WTC11 (cell line): ENCODE measurements around the gene ISCA2. TPM values are rescaled to one million over a fixed set of nuclear protein-coding genes. Genes with fewer than 3 reads are reported as not detected.

Experiments used
- ATAC-seq: fragments of 200-7000 bp; cut with Tn5 transposase; 2 replicates; pipeline ENCODE4 v1.10.0; 2021; ENCODE audit warnings: mild to moderate bottlenecking, moderate library complexity
- CTCF ChIA-PET: fragments of 300-600 bp; sonication (Branson Sonifier 250); formaldehyde crosslinking; loops from one replicate; lab custom pipeline; 2021; ENCODE audit warnings: antibody characterized with exemption; lab: Charles Lee
- POLR2A ChIA-PET: fragments of 350-600 bp; sonication (Branson Sonifier 250); formaldehyde crosslinking; loops from one replicate; lab custom pipeline; 2021; ENCODE audit warnings: antibody characterized with exemption; lab: Charles Lee
- DNase-seq: peaks from one replicate; pipeline ENCODE4 v3.0.0; 2021; ENCODE audit warnings: low spot score
- H3K27ac Mint-ChIP-seq: 2 replicates; pipeline ENCODE4 v1.8.0; 2021; ENCODE audit warnings: mixed read lengths
- H3K27me3 Mint-ChIP-seq: 2 replicates; pipeline ENCODE4 v1.8.0; 2021; ENCODE audit warnings: low read depth, mild to moderate bottlenecking, moderate library complexity, mixed read lengths
- H3K36me3 Mint-ChIP-seq: 2 replicates; pipeline ENCODE4 v1.8.0; 2021; ENCODE audit warnings: mixed read lengths
- H3K4me1 Mint-ChIP-seq: 2 replicates; pipeline ENCODE4 v1.8.0; 2022; ENCODE audit warnings: mixed read lengths
- H3K4me3 Mint-ChIP-seq: 2 replicates; pipeline ENCODE4 v1.8.0; 2021; ENCODE audit warnings: mild to moderate bottlenecking, moderate library complexity, mixed read lengths
- H3K9me3 Mint-ChIP-seq: 2 replicates; pipeline ENCODE4 v1.8.0; 2021; ENCODE audit warnings: mixed read lengths
- CBFB ChIP-seq: sonication (generic); formaldehyde crosslinking; IDR thresholded peaks from 2 replicates; pipeline ENCODE4 v1.8.1; 2022; ENCODE audit warnings: mild to moderate bottlenecking, low read depth, missing genetic modification reagents
- GRHL2 ChIP-seq: fragments of 250-450 bp; sonication (Bioruptor Pico); IDR thresholded peaks from 2 replicates; pipeline ENCODE4 v1.8.0; 2022; ENCODE audit warnings: mild to moderate bottlenecking, moderate library complexity; ENCODE audit not compliant: insufficient replicate concordance, severe bottlenecking
- KAT7 ChIP-seq: sonication (generic); formaldehyde crosslinking; IDR thresholded peaks from 2 replicates; pipeline ENCODE4 v1.8.1; 2023; ENCODE audit warnings: missing genetic modification reagents, mild to moderate bottlenecking, borderline replicate concordance
- MXD4 ChIP-seq: fragments of 250-450 bp; sonication (Bioruptor Pico); IDR thresholded peaks from 2 replicates; pipeline ENCODE4 v1.8.0; 2021; ENCODE audit warnings: mild to moderate bottlenecking, moderate library complexity, borderline replicate concordance
- OVOL2 ChIP-seq: fragments of 250-450 bp; sonication (Bioruptor Pico); IDR thresholded peaks from 2 replicates; pipeline ENCODE4 v1.9.0; 2021; ENCODE audit warnings: mild to moderate bottlenecking, borderline replicate concordance
- PRRX2 ChIP-seq: fragments of 250-450 bp; sonication (Bioruptor Pico); IDR thresholded peaks from 2 replicates; pipeline ENCODE4 v1.8.0; 2021; ENCODE audit warnings: mild to moderate bottlenecking
- SMAD4 ChIP-seq: sonication (generic); formaldehyde crosslinking; IDR thresholded peaks from 2 replicates; pipeline ENCODE4 v1.8.0; 2022; ENCODE audit warnings: mild to moderate bottlenecking, missing genetic modification reagents
- TP53 ChIP-seq: sonication (generic); formaldehyde crosslinking; IDR thresholded peaks from 2 replicates; pipeline ENCODE4 v1.8.1; 2023; ENCODE audit warnings: mild to moderate bottlenecking, missing genetic modification reagents
- ZNF232 ChIP-seq: sonication (generic); formaldehyde crosslinking; IDR thresholded peaks from 2 replicates; pipeline ENCODE4 v1.8.0; 2022; ENCODE audit warnings: mild to moderate bottlenecking, missing genetic modification reagents
- ZNF317 ChIP-seq: sonication (generic); formaldehyde crosslinking; IDR thresholded peaks from 2 replicates; pipeline ENCODE4 v1.8.1; 2023; ENCODE audit warnings: low read depth, mild to moderate bottlenecking, moderate library complexity, missing genetic modification reagents, borderline replicate concordance
- total RNA-seq: library from RNA; stranded (reverse); gene quantifications from 3 replicates; pipeline ENCODE4 v1.2.3, GENCODE V29; 2021
- TF ChIP-seq, protein P1 (sequence below): sonication (generic); formaldehyde crosslinking; IDR thresholded peaks from 2 replicates; pipeline ENCODE4 v1.8.0; 2023; ENCODE audit warnings: missing genetic modification reagents, mild to moderate bottlenecking, borderline replicate concordance
- TF ChIP-seq, protein P2 (sequence below): sonication (generic); formaldehyde crosslinking; IDR thresholded peaks from 2 replicates; pipeline ENCODE4 v1.8.0; 2022; ENCODE audit warnings: missing genetic modification reagents
- TF ChIP-seq, protein P3 (sequence below): sonication (generic); formaldehyde crosslinking; IDR thresholded peaks from 2 replicates; pipeline ENCODE4 v1.8.0; 2022; ENCODE audit warnings: mild to moderate bottlenecking, missing genetic modification reagents
- TF ChIP-seq, protein P4 (sequence below): fragments of 250-450 bp; sonication (Bioruptor Pico); IDR thresholded peaks from 2 replicates; pipeline ENCODE4 v2.1.2; 2022; ENCODE audit warnings: mild to moderate bottlenecking, moderate library complexity
- TF ChIP-seq, protein P5 (sequence below): sonication (generic); formaldehyde crosslinking; conservative IDR thresholded peaks from 2 replicates; pipeline ENCODE4 v1.8.1; 2022; ENCODE audit warnings: mild to moderate bottlenecking, missing genetic modification reagents
- TF ChIP-seq, protein P6 (sequence below): fragments of 200-600 bp; IDR thresholded peaks from 2 replicates; pipeline ENCODE4 v1.8.0; 2022; ENCODE audit warnings: antibody characterized with exemption
- TF ChIP-seq, protein P7 (sequence below): fragments of 250-450 bp; sonication (Bioruptor Pico); IDR thresholded peaks from 2 replicates; pipeline ENCODE4 v1.9.0; 2021; ENCODE audit warnings: mild to moderate bottlenecking
- TF ChIP-seq, protein P8 (sequence below): sonication (generic); formaldehyde crosslinking; IDR thresholded peaks from 2 replicates; pipeline ENCODE4 v1.8.1; 2023; ENCODE audit warnings: mild to moderate bottlenecking, missing genetic modification reagents
- TF ChIP-seq, protein P9 (sequence below): sonication (generic); formaldehyde crosslinking; IDR thresholded peaks from 2 replicates; pipeline ENCODE4 v1.8.0; 2022; ENCODE audit warnings: mild to moderate bottlenecking, missing genetic modification reagents

ISCA2 gene
- total RNA-seq, 1 experiment from 2014 or later, result 50.1 TPM

DNA sequence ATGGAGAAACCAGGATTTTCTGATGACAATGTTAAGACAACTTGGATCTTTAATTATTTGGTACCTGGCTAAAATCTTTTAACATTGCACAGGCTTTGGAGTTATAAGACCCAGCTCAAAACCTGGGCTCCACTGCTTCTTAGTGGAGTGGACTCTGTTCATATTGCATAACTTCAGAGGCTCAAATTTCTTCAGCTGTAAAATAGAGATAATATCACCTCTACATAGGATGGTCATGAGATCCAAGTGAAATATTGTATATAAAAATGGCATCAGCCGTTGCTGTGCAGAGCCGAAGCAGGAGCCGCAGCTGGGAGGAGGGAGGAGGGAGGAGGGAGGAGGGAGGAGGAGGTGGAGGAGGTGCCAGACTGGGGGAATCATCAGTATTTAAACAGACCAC, 11.0 kb upstream of the ISCA2 start (continued):
- no peak for TF ChIP-seq ZNF317 (CRISPR knock-in tag)
- TF ChIP-seq, protein P1, sequence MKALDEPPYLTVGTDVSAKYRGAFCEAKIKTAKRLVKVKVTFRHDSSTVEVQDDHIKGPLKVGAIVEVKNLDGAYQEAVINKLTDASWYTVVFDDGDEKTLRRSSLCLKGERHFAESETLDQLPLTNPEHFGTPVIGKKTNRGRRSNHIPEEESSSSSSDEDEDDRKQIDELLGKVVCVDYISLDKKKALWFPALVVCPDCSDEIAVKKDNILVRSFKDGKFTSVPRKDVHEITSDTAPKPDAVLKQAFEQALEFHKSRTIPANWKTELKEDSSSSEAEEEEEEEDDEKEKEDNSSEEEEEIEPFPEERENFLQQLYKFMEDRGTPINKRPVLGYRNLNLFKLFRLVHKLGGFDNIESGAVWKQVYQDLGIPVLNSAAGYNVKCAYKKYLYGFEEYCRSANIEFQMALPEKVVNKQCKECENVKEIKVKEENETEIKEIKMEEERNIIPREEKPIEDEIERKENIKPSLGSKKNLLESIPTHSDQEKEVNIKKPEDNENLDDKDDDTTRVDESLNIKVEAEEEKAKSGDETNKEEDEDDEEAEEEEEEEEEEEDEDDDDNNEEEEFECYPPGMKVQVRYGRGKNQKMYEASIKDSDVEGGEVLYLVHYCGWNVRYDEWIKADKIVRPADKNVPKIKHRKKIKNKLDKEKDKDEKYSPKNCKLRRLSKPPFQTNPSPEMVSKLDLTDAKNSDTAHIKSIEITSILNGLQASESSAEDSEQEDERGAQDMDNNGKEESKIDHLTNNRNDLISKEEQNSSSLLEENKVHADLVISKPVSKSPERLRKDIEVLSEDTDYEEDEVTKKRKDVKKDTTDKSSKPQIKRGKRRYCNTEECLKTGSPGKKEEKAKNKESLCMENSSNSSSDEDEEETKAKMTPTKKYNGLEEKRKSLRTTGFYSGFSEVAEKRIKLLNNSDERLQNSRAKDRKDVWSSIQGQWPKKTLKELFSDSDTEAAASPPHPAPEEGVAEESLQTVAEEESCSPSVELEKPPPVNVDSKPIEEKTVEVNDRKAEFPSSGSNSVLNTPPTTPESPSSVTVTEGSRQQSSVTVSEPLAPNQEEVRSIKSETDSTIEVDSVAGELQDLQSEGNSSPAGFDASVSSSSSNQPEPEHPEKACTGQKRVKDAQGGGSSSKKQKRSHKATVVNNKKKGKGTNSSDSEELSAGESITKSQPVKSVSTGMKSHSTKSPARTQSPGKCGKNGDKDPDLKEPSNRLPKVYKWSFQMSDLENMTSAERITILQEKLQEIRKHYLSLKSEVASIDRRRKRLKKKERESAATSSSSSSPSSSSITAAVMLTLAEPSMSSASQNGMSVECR, result no peak
- TF ChIP-seq, protein P2, sequence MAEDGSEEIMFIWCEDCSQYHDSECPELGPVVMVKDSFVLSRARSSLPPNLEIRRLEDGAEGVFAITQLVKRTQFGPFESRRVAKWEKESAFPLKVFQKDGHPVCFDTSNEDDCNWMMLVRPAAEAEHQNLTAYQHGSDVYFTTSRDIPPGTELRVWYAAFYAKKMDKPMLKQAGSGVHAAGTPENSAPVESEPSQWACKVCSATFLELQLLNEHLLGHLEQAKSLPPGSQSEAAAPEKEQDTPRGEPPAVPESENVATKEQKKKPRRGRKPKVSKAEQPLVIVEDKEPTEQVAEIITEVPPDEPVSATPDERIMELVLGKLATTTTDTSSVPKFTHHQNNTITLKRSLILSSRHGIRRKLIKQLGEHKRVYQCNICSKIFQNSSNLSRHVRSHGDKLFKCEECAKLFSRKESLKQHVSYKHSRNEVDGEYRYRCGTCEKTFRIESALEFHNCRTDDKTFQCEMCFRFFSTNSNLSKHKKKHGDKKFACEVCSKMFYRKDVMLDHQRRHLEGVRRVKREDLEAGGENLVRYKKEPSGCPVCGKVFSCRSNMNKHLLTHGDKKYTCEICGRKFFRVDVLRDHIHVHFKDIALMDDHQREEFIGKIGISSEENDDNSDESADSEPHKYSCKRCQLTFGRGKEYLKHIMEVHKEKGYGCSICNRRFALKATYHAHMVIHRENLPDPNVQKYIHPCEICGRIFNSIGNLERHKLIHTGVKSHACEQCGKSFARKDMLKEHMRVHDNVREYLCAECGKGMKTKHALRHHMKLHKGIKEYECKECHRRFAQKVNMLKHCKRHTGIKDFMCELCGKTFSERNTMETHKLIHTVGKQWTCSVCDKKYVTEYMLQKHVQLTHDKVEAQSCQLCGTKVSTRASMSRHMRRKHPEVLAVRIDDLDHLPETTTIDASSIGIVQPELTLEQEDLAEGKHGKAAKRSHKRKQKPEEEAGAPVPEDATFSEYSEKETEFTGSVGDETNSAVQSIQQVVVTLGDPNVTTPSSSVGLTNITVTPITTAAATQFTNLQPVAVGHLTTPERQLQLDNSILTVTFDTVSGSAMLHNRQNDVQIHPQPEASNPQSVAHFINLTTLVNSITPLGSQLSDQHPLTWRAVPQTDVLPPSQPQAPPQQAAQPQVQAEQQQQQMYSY (CRISPR knock-in tag), result no peak
- TF ChIP-seq, protein P3, sequence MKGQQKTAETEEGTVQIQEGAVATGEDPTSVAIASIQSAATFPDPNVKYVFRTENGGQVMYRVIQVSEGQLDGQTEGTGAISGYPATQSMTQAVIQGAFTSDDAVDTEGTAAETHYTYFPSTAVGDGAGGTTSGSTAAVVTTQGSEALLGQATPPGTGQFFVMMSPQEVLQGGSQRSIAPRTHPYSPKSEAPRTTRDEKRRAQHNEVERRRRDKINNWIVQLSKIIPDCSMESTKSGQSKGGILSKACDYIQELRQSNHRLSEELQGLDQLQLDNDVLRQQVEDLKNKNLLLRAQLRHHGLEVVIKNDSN, result no peak
- no peak for TF ChIP-seq OVOL2 (CRISPR knock-in tag)
- no peak for TF ChIP-seq MXD4 (CRISPR knock-in tag)
- TF ChIP-seq, protein P4, sequence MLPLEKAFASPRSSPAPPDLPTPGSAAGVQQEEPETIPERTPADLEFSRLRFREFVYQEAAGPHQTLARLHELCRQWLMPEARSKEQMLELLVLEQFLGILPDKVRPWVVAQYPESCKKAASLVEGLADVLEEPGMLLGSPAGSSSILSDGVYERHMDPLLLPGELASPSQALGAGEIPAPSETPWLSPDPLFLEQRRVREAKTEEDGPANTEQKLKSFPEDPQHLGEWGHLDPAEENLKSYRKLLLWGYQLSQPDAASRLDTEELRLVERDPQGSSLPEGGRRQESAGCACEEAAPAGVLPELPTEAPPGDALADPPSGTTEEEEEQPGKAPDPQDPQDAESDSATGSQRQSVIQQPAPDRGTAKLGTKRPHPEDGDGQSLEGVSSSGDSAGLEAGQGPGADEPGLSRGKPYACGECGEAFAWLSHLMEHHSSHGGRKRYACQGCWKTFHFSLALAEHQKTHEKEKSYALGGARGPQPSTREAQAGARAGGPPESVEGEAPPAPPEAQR (CRISPR knock-in tag), result no peak
- no peak for TF ChIP-seq TP53
- TF ChIP-seq, protein P5, sequence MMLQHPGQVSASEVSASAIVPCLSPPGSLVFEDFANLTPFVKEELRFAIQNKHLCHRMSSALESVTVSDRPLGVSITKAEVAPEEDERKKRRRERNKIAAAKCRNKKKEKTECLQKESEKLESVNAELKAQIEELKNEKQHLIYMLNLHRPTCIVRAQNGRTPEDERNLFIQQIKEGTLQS (CRISPR knock-in tag), result no peak
- TF ChIP-seq ZNF232 (CRISPR knock-in tag), result no peak
- TF ChIP-seq, protein P6, sequence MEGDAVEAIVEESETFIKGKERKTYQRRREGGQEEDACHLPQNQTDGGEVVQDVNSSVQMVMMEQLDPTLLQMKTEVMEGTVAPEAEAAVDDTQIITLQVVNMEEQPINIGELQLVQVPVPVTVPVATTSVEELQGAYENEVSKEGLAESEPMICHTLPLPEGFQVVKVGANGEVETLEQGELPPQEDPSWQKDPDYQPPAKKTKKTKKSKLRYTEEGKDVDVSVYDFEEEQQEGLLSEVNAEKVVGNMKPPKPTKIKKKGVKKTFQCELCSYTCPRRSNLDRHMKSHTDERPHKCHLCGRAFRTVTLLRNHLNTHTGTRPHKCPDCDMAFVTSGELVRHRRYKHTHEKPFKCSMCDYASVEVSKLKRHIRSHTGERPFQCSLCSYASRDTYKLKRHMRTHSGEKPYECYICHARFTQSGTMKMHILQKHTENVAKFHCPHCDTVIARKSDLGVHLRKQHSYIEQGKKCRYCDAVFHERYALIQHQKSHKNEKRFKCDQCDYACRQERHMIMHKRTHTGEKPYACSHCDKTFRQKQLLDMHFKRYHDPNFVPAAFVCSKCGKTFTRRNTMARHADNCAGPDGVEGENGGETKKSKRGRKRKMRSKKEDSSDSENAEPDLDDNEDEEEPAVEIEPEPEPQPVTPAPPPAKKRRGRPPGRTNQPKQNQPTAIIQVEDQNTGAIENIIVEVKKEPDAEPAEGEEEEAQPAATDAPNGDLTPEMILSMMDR, result no peak

DNA sequence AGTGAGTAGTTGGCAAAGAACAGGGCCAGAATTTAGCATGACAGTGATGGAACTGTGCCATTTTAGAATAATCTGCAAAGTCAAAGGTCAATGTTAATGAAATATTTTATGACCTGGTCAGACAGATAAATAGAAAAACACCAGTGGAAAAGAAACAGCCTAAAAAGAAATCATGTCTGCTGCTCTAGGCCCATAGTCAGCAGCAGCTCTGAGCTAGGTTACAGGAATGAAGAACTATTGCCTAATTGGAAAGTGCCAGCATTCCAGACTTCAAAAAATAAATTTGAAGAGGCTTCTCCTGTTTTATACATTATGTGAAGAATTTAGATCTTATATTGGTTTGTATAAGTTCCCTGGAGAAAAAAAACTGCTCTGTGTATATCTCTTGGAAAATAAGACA, 10.2 kb upstream of the ISCA2 start:
- H3K36me3 Mint-ChIP-seq, result peaks cover 46% of the 10 kb centered on the region
- H3K4me3 Mint-ChIP-seq, result no peak overlapping the region
- H3K27me3 Mint-ChIP-seq, result no peaks in the 10 kb centered on the region
- no peak overlapping the region for H3K27ac Mint-ChIP-seq
- no peaks in the 10 kb centered on the region for H3K9me3 Mint-ChIP-seq
- CTCF ChIA-PET, result no interaction called here
- ATAC-seq, result no peak
- no peak for DNase-seq
- POLR2A ChIA-PET, result no interaction called here
- peaks cover 19% of the 10 kb centered on the region for H3K4me1 Mint-ChIP-seq
- TF ChIP-seq, protein P7, sequence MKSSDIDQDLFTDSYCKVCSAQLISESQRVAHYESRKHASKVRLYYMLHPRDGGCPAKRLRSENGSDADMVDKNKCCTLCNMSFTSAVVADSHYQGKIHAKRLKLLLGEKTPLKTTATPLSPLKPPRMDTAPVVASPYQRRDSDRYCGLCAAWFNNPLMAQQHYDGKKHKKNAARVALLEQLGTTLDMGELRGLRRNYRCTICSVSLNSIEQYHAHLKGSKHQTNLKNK (CRISPR knock-in tag), result no peak
- no peak for TF ChIP-seq GRHL2 (CRISPR knock-in tag)
- no peak for TF ChIP-seq SMAD4 (CRISPR knock-in tag)
- TF ChIP-seq, protein P8, sequence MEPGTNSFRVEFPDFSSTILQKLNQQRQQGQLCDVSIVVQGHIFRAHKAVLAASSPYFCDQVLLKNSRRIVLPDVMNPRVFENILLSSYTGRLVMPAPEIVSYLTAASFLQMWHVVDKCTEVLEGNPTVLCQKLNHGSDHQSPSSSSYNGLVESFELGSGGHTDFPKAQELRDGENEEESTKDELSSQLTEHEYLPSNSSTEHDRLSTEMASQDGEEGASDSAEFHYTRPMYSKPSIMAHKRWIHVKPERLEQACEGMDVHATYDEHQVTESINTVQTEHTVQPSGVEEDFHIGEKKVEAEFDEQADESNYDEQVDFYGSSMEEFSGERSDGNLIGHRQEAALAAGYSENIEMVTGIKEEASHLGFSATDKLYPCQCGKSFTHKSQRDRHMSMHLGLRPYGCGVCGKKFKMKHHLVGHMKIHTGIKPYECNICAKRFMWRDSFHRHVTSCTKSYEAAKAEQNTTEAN, result no peak
- TF ChIP-seq, protein P9, sequence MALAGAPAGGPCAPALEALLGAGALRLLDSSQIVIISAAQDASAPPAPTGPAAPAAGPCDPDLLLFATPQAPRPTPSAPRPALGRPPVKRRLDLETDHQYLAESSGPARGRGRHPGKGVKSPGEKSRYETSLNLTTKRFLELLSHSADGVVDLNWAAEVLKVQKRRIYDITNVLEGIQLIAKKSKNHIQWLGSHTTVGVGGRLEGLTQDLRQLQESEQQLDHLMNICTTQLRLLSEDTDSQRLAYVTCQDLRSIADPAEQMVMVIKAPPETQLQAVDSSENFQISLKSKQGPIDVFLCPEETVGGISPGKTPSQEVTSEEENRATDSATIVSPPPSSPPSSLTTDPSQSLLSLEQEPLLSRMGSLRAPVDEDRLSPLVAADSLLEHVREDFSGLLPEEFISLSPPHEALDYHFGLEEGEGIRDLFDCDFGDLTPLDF (CRISPR knock-in tag), result no peak
- TF ChIP-seq PRRX2, result no peak
- TF ChIP-seq KAT7, result no peak
- TF ChIP-seq CBFB (CRISPR knock-in tag), result no peak
